ENCODE results near the gene HBS1L. TPM values are rescaled to one million over a fixed set of nuclear protein-coding genes. Genes with fewer than 3 reads are reported as not detected.

Gene HBS1L
- total and polyA plus RNA-seq, 10 of the 15 experiments (the other 5 are each of a cell fraction or from before 2014, with no cell fraction given): 58.7 to 142 (median 78.8) TPM

DNA sequence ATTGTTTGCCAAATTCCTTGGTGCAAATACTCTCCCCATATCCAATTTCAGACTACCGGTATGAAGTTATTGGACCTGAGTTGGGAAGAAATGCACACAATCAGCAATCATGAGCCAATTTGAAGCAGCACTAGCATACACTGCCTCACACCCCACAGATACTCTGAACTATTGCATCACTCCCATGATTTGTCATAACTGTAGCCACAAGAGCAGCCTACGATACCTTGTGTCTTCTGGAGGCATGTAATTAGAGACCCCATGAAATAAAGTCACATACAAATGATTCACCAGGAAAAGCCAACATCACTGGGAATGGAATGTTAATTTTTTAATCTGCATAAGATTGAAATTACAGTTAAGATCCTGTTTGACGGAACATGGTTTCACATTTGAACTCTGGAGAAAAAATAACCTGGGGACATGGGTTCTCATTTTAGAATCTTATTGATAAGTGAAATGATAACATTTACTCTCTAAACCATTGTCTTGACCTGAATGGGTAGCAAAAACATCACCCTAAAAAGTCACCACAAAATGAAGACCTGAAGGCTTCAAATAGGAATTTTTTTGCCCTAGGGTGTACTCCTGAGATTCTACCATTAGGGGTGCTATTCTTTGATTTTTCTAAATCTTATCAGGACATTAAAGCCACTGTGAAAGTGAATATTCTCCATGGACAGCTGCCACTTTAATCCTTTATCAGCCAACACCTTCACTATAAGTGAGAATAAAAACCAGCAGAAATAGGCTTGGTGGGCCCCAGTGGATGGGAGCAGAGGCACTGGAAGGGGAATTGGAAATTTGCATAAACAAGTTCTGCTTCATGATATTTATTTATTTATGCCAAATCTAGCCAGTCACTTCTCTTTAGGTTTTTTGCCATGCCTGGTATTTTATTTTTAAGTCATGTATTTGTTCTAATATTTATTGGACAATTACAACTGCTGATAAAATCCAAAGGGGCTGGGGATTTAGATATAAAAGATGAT is 34.5 kb upstream of the HBS1L start (continued):
- TF ChIP-seq, protein P1, sequence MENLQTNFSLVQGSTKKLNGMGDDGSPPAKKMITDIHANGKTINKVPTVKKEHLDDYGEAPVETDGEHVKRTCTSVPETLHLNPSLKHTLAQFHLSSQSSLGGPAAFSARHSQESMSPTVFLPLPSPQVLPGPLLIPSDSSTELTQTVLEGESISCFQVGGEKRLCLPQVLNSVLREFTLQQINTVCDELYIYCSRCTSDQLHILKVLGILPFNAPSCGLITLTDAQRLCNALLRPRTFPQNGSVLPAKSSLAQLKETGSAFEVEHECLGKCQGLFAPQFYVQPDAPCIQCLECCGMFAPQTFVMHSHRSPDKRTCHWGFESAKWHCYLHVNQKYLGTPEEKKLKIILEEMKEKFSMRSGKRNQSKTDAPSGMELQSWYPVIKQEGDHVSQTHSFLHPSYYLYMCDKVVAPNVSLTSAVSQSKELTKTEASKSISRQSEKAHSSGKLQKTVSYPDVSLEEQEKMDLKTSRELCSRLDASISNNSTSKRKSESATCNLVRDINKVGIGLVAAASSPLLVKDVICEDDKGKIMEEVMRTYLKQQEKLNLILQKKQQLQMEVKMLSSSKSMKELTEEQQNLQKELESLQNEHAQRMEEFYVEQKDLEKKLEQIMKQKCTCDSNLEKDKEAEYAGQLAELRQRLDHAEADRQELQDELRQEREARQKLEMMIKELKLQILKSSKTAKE (IDR thresholded peaks at IDR 0.05; ENCODE audit: low read depth, poor library complexity, severe bottlenecking): no peak
- TF ChIP-seq RAD51 (IDR thresholded peaks at IDR 0.05): no peak
- TF ChIP-seq, protein P2, sequence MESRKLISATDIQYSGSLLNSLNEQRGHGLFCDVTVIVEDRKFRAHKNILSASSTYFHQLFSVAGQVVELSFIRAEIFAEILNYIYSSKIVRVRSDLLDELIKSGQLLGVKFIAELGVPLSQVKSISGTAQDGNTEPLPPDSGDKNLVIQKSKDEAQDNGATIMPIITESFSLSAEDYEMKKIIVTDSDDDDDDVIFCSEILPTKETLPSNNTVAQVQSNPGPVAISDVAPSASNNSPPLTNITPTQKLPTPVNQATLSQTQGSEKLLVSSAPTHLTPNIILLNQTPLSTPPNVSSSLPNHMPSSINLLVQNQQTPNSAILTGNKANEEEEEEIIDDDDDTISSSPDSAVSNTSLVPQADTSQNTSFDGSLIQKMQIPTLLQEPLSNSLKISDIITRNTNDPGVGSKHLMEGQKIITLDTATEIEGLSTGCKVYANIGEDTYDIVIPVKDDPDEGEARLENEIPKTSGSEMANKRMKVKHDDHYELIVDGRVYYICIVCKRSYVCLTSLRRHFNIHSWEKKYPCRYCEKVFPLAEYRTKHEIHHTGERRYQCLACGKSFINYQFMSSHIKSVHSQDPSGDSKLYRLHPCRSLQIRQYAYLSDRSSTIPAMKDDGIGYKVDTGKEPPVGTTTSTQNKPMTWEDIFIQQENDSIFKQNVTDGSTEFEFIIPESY (IDR thresholded peaks at IDR 0.05): no peak
- peak; percentile 44; the same call in 1 of the 2 replicates for TF ChIP-seq PML (IDR thresholded peaks at IDR 0.05; ENCODE audit: low read length)
- TF ChIP-seq SMAD1 (IDR thresholded peaks at IDR 0.05; ENCODE audit: low read depth, partially characterized antibody): no peak
- TF ChIP-seq JUND (IDR thresholded peaks at IDR 0.05; ENCODE audit: low read depth, low read length): peak; percentile 79

All from GM12878 (cell line).